SU-DHL-6 (cell line): Measurements from ENCODE around the gene PPP2R2B.

ENCODE experiments used
- H2AFZ ChIP-seq: fragments of 200-600 bp; sonication (generic); 2 replicates; pipeline ENCODE4 v1.6.1; 2014; ENCODE audit warnings: low read depth, mild to moderate bottlenecking, moderate library complexity, mixed read lengths, antibody characterized with exemption, low read length; ENCODE audit not compliant: severe bottlenecking
- H3F3A ChIP-seq: fragments of 200-600 bp; shearing (Covaris generic); 2 replicates; pipeline ENCODE4 v1.6.0; 2016; ENCODE audit warnings: antibody characterized with exemption, mild to moderate bottlenecking; ENCODE audit not compliant: insufficient read depth
- H3K27ac ChIP-seq: fragments of 200-600 bp; sonication (generic); 2 replicates; pipeline ENCODE4 v1.5.1; 2016; ENCODE audit warnings: low read depth, mild to moderate bottlenecking, low read length, moderate library complexity, mixed read lengths
- H3K27me3 ChIP-seq: fragments of 200-600 bp; sonication (generic), shearing (Covaris generic); 2 replicates; pipeline ENCODE4 v1.6.0; 2014; ENCODE audit warnings: mild to moderate bottlenecking, low read length
- H3K36me3 ChIP-seq: fragments of 200-600 bp; sonication (generic); 2 replicates; pipeline ENCODE4 v1.6.1; 2014; ENCODE audit warnings: mild to moderate bottlenecking, low read length, mixed read lengths
- H3K4me2 ChIP-seq: fragments of 300-600, 200-600 bp; shearing (Covaris generic), sonication (generic); 2 replicates; pipeline ENCODE4 v1.6.0; 2014; ENCODE audit warnings: low read length, low read depth, mild to moderate bottlenecking; ENCODE audit not compliant: poor library complexity, severe bottlenecking
- H3K4me3 ChIP-seq: fragments of 200-600 bp; sonication (generic); 2 replicates; pipeline ENCODE4 v1.5.1; 2014; ENCODE audit warnings: antibody characterized with exemption, low read length, mild to moderate bottlenecking, mixed read lengths; ENCODE audit not compliant: insufficient read depth, poor library complexity, severe bottlenecking
- H3K79me2 ChIP-seq: fragments of 200-600 bp; sonication (generic); 2 replicates; pipeline ENCODE4 v1.6.1; 2014; ENCODE audit warnings: mild to moderate bottlenecking, low read length, moderate library complexity; ENCODE audit not compliant: insufficient read depth
- H3K9ac ChIP-seq: fragments of 200-600 bp; sonication (generic); 2 replicates; pipeline ENCODE4 v1.7.0; 2014; ENCODE audit warnings: mild to moderate bottlenecking, low read length
- H3K9me2 ChIP-seq: fragments of 200-600 bp; sonication (generic); replicated peaks from 2 replicates; pipeline ENCODE4 v1.6.1; 2014; ENCODE audit warnings: low read length; ENCODE audit not compliant: insufficient read depth
- H3K9me3 ChIP-seq: fragments of 200-600 bp; sonication (generic); 2 replicates; pipeline ENCODE4 v1.6.1; 2014; ENCODE audit warnings: low read length, mixed read lengths; ENCODE audit not compliant: insufficient read depth
- H4K20me1 ChIP-seq: fragments of 200-600 bp; sonication (generic); 2 replicates; pipeline ENCODE4 v1.6.1; 2014; ENCODE audit warnings: low read depth, mild to moderate bottlenecking, antibody characterized with exemption, low read length, moderate library complexity, mixed read lengths
- CTCF ChIP-seq: fragments of 200-600 bp; sonication (generic); IDR thresholded peaks from one replicate; pipeline ENCODE4 v1.5.1; 2017; ENCODE audit warnings: antibody characterized with exemption, mild to moderate bottlenecking, low read length, moderate library complexity; ENCODE audit not compliant: insufficient read depth, poor library complexity, severe bottlenecking
- EZH2phosphoT487 ChIP-seq: fragments of 200-600 bp; sonication (generic), shearing (Covaris generic); conservative IDR thresholded peaks from 2 replicates; pipeline ENCODE4 v1.6.1; 2018; ENCODE audit warnings: mild to moderate bottlenecking, antibody characterized with exemption, low read length, moderate library complexity, mixed read lengths

The PPP2R2B gene

GRCh38 chr5:146628950-146629349 lies 249.6 kb downstream of the PPP2R2B start:
- H3K36me3 ChIP-seq, result no peaks in the 10 kb centered on the region
- no peaks in the 10 kb centered on the region for H3K9me3 ChIP-seq
- no peak overlapping the region for H3K27ac ChIP-seq
- H3K9ac ChIP-seq, result no peak overlapping the region
- no peaks in the 10 kb centered on the region for H3K9me2 ChIP-seq
- H3K79me2 ChIP-seq, result no peaks in the 10 kb centered on the region
- TF ChIP-seq CTCF (no peak), EZH2phosphoT487 (no peak)
- no peaks in the 10 kb centered on the region for H3K27me3 ChIP-seq
- no peaks in the 10 kb centered on the region for H4K20me1 ChIP-seq
- H2AFZ ChIP-seq, result no peak overlapping the region
- H3F3A ChIP-seq, result no peaks in the 10 kb centered on the region
- no peak overlapping the region for H3K4me3 ChIP-seq
- no peak overlapping the region for H3K4me2 ChIP-seq

- Histone ChIP-seq H3K4me3 (no peak overlapping the region), H3K27ac (no peak overlapping the region), H3K9ac (no peak overlapping the region), H3F3A (no peaks in the 10 kb centered on the region), H3K4me2 (no peak overlapping the region), H3K36me3 (no peaks in the 10 kb centered on the region), H3K27me3 (no peaks in the 10 kb centered on the region), H3K9me2 (no peaks in the 10 kb centered on the region), H3K79me2 (no peaks in the 10 kb centered on the region), H2AFZ (no peak overlapping the region), H4K20me1 (no peaks in the 10 kb centered on the region), H3K9me3 (no peaks in the 10 kb centered on the region)
- TF ChIP-seq CTCF (no peak), EZH2phosphoT487 (no peak)
Observed at GRCh38 chr5:146626936-146627335, 251.6 kb downstream of the PPP2R2B start.

- H3K9me2 ChIP-seq, result no peaks in the 10 kb centered on the region
- no peak overlapping the region for H3K9ac ChIP-seq
- no peak overlapping the region for H3K4me2 ChIP-seq
- H3K79me2 ChIP-seq, result no peaks in the 10 kb centered on the region
- H4K20me1 ChIP-seq, result no peaks in the 10 kb centered on the region
- TF ChIP-seq EZH2phosphoT487 (no peak), CTCF (no peak)
- no peak overlapping the region for H3K27ac ChIP-seq
- H3K27me3 ChIP-seq, result no peaks in the 10 kb centered on the region
- H3K9me3 ChIP-seq, result no peaks in the 10 kb centered on the region
- no peak overlapping the region for H2AFZ ChIP-seq
- no peaks in the 10 kb centered on the region for H3K36me3 ChIP-seq
- no peaks in the 10 kb centered on the region for H3F3A ChIP-seq
- no peak overlapping the region for H3K4me3 ChIP-seq
Observed at GRCh38 chr5:146624179-146624578, 254.4 kb downstream of the PPP2R2B start.
